GM19438 (cell line): ENCODE data around the gene ACTR3C.

Source experiments
- ATAC-seq: cut with Tn5 transposase; IDR thresholded peaks from one replicate; pipeline ENCODE4 v1.9.1; 2021; ENCODE audit warnings: low read depth; ENCODE audit not compliant: unreplicated experiment

Gene ACTR3C

GRCh38 chr7:150359622-150360362, 36.4 kb upstream of the ACTR3C start:
- ATAC-seq = no peak

GRCh38 chr7:150358988-150359621, 35.8 kb upstream of the ACTR3C start:
- ATAC-seq = no peak

GRCh38 chr7:150358433-150358832, 35.1 kb upstream of the ACTR3C start:
- ATAC-seq = no peak

- peak; percentile 20 for ATAC-seq
Observed at GRCh38 chr7:150357771-150358427, 34.6 kb upstream of the ACTR3C start.

GRCh38 chr7:150357270-150357669, 33.9 kb upstream of the ACTR3C start:
- ATAC-seq = peak; percentile 70

- no peak for ATAC-seq
Observed at GRCh38 chr7:150356265-150356897, 33.0 kb upstream of the ACTR3C start.

- no peak for ATAC-seq
Observed at GRCh38 chr7:150355666-150356059, 32.3 kb upstream of the ACTR3C start.

- no peak for ATAC-seq
Observed at GRCh38 chr7:150351587-150352194, 28.3 kb upstream of the ACTR3C start.

GRCh38 chr7:150346922-150347321, 23.6 kb upstream of the ACTR3C start:
- no peak for ATAC-seq

GRCh38 chr7:150345012-150345411, 21.7 kb upstream of the ACTR3C start:
- ATAC-seq = no peak

GRCh38 chr7:150344299-150344698, 21.0 kb upstream of the ACTR3C start:
- ATAC-seq = no peak

- no peak for ATAC-seq
Observed at GRCh38 chr7:150343225-150343624, 19.9 kb upstream of the ACTR3C start.

GRCh38 chr7:150342121-150342408, 18.7 kb upstream of the ACTR3C start:
- no peak for ATAC-seq

- no peak for ATAC-seq
Observed at GRCh38 chr7:150341263-150342120, 18.1 kb upstream of the ACTR3C start, which contains the start of gene RARRES2. TSS of gene RARRES2 (minus strand) at chr7:150341629. CDS start at chr7:150340609, 1,020 bp downstream.

- ATAC-seq = no peak
Observed at GRCh38 chr7:150340875-150341262, 17.5 kb upstream of the ACTR3C start.

- ATAC-seq = no peak
Observed at GRCh38 chr7:150340024-150340749, 16.8 kb upstream of the ACTR3C start.

GRCh38 chr7:150339409-150339809, 16.1 kb upstream of the ACTR3C start:
- ATAC-seq = no peak

- ATAC-seq = no peak
Observed at GRCh38 chr7:150338166-150338829, 15.0 kb upstream of the ACTR3C start.

GRCh38 chr7:150337659-150338081, 14.3 kb upstream of the ACTR3C start:
- no peak for ATAC-seq
